Liver (tissue), 10 donors: ENCODE data around the gene RPL7A. TPM values are rescaled to one million over a fixed set of nuclear protein-coding genes. Genes with fewer than 3 reads are reported as not detected.

ENCODE experiments used
- DNase-seq: peaks from one replicate; pipeline ENCODE4 v3.0.0-alpha.2; 2017; ENCODE audit warnings: low spot score
- H3K27ac ChIP-seq, 2 donors: one replicate each; pipeline ENCODE4 v1.7.0; 2013; ENCODE audit warnings: inconsistent platforms in 2 of 2, low read length in 2 of 2, control low read depth in 1 of 2, low read depth in 1 of 2, mild to moderate bottlenecking in 1 of 2
- H3K27me3 ChIP-seq, 4 donors: one replicate each; pipeline versions ENCODE4 v1.6.1 to v1.7.0; 2013; ENCODE audit warnings: low read length in 3 of 4, inconsistent platforms in 1 of 4, mild to moderate bottlenecking in 1 of 4, moderate library complexity in 1 of 4; ENCODE audit not compliant: control insufficient read depth in 4 of 4, insufficient read depth in 4 of 4
- H3K36me3 ChIP-seq, 4 donors: one replicate each; pipeline versions ENCODE4 v1.6.1 to v1.7.0; 2013; ENCODE audit warnings: low read length in 3 of 4, mild to moderate bottlenecking in 3 of 4, low read depth in 1 of 4, moderate library complexity in 1 of 4; ENCODE audit not compliant: control insufficient read depth in 4 of 4, insufficient read depth in 3 of 4
- H3K4me1 ChIP-seq, 4 donors: one replicate each; pipeline versions ENCODE4 v1.6.1 to v1.7.0; 2013; ENCODE audit warnings: low read length in 3 of 4, mild to moderate bottlenecking in 3 of 4, moderate library complexity in 1 of 4; ENCODE audit not compliant: control insufficient read depth in 4 of 4, insufficient read depth in 4 of 4
- H3K4me3 ChIP-seq, 3 donors: one replicate each; pipeline versions ENCODE4 v1.6.1 to v1.7.0; 2013; ENCODE audit warnings: low read length in 3 of 3, control low read depth in 1 of 3, low read depth in 1 of 3, mild to moderate bottlenecking in 1 of 3
- H3K9ac ChIP-seq, 2 donors: one replicate each; pipeline ENCODE4 v1.7.0; 2013; ENCODE audit warnings: low read length in 2 of 2, mild to moderate bottlenecking in 2 of 2, moderate library complexity in 2 of 2, control low read depth in 1 of 2, low read depth in 1 of 2
- H3K9me3 ChIP-seq, 4 donors: one replicate each; pipeline versions ENCODE4 v1.6.1 to v1.7.0; 2013; ENCODE audit warnings: low read length in 3 of 4; ENCODE audit not compliant: control insufficient read depth in 4 of 4
- ATF3 ChIP-seq: IDR thresholded peaks from 2 replicates; pipeline ENCODE4 v1.6.1; 2016; ENCODE audit warnings: antibody characterized with exemption
- FOXA2 ChIP-seq: IDR thresholded peaks from 2 replicates; pipeline ENCODE4 v1.6.1; 2016; ENCODE audit warnings: antibody characterized with exemption
- WGBS: extraction: QIAGEN DNeasy Blood & Tissue Kit; methylation state at CpG from one replicate; pipeline ENCODE4 v1.1.7; 2013; 5-methylcytosine and 5-hydroxymethylcytosine counted together
- polyA plus RNA-seq, 2 donors: library from polyadenylated mRNA; stranded (reverse) in 1 of 2; unstranded in 1 of 2; fragments of 200-250 nt in 1 of 2; fragments of >200 nt in 1 of 2; fragmentation: Nextera tagmentation in 1 of 2; extraction: Ambion mirVana in 1 of 2; gene quantifications; one replicate each; pipeline versions ENCODE4 v1.2.1 to v1.2.3, GENCODE V29; 2013 to 2015
- small RNA-seq: library from RNA; depleted of rRNA; stranded (forward); fragments of <200 nt; gene quantifications from one replicate; pipeline ENCODE3, GENCODE V24; 2014
- total RNA-seq, 2 donors: library from RNA; depleted of rRNA; stranded (reverse); fragments of >200 nt; gene quantifications; one replicate each; pipeline ENCODE4 v1.2.3, GENCODE V29; 2014
- donor health status: healthy.
- donor health status: healthy.
- donor health status: healthy.
- donor health status: healthy.
- donor health status: healthy.

The RPL7A gene
- total and polyA plus RNA-seq, 4 donors = 215 to 930 (median 704) TPM

- Histone ChIP-seq H3K4me3 (no peak overlapping the region), H3K27ac (no peak overlapping the region), H3K4me1 (peaks cover 0 to 5% (median 1%) of the 10 kb centered on the region in 4 donors), H3K27me3 (peaks cover 0 to 7% (median 0%) of the 10 kb centered on the region in 4 donors), H3K9me3 (no peaks in the 10 kb centered on the region), H3K9ac (no peak overlapping the region), H3K36me3 (peaks cover 0 to 4% (median 2%) of the 10 kb centered on the region in 4 donors)
- TF ChIP-seq FOXA2 (no peak), ATF3 (no peak)
- WGBS = 92% methylated on average over 12 of the region's 12 CpGs
- no peak for DNase-seq
Observed at GRCh38 chr9:133400292-133400691, 52.3 kb downstream of the RPL7A start.

Small RNA genes within 50 kb of the gene (small RNA-seq; reads per million reads assigned to genes)
- gene RF00019 = not detected
- not detected for gene SNORD24
- gene SNORD36A = not detected
- gene SNORD36B = not detected
- gene SNORD36C = not detected

Other genes with a start within 250 kb of the RPL7A start
- 10 to 100 TPM in 1 of 2 donors, 1 to 10 TPM in 1; 9.5 to 19.0 TPM for gene RALGDS, start 227.0 kb upstream of the RPL7A start, total RNA-seq
- 1 to 10 TPM; 1.3 to 5.0 TPM for gene RALGDS, start 227.0 kb upstream of the RPL7A start, polyA plus RNA-seq
- 10 to 100 TPM in 1 of 2 donors, 1 to 10 TPM in 1; 3.4 to 25.7 TPM for gene GBGT1, start 184.3 kb upstream of the RPL7A start, total RNA-seq
- gene GBGT1, start 184.3 kb upstream of the RPL7A start, polyA plus RNA-seq = 1 to 10 TPM in 1 of 2 donors, under 1 TPM in 1; 0.33 to 1.2 TPM
- not detected for gene OBP2B, start 139.0 kb upstream of the RPL7A start, total RNA-seq
- gene OBP2B, start 139.0 kb upstream of the RPL7A start, polyA plus RNA-seq = not detected
- gene ABO, start 73.0 kb upstream of the RPL7A start, total RNA-seq = under 1 TPM; 0.08 to 0.75 TPM
- gene ABO, start 73.0 kb upstream of the RPL7A start, polyA plus RNA-seq = under 1 TPM in 1 of 2 donors, not detected in 1; 0.10 TPM
- gene SURF6, start 12.0 kb upstream of the RPL7A start, total RNA-seq = 1 to 10 TPM; 4.9 to 9.4 TPM
- gene SURF6, start 12.0 kb upstream of the RPL7A start, polyA plus RNA-seq = 10 to 100 TPM in 1 of 2 donors, 1 to 10 TPM in 1; 4.1 to 12.9 TPM
- 10 to 100 TPM in 1 of 2 donors, 1 to 10 TPM in 1; 9.5 to 10.3 TPM for gene MED22, start 87 bp upstream of the RPL7A start, total RNA-seq
- 10 to 100 TPM in 1 of 2 donors, 1 to 10 TPM in 1; 3.1 to 10.3 TPM for gene MED22, start 87 bp upstream of the RPL7A start, polyA plus RNA-seq
- gene SURF1, start 8.3 kb downstream of the RPL7A start, total RNA-seq = 10 to 100 TPM; 20.7 to 42.8 TPM
- gene SURF1, start 8.3 kb downstream of the RPL7A start, polyA plus RNA-seq = 100 to 1,000 TPM in 1 of 2 donors, 10 to 100 TPM in 1; 58.3 to 106 TPM
- gene SURF2, start 8.3 kb downstream of the RPL7A start, total RNA-seq = 10 to 100 TPM in 1 of 2 donors, 1 to 10 TPM in 1; 6.0 to 13.5 TPM
- gene SURF2, start 8.3 kb downstream of the RPL7A start, polyA plus RNA-seq = 10 to 100 TPM; 13.9 to 15.8 TPM
- gene SURF4, start 27.8 kb downstream of the RPL7A start, total RNA-seq = 100 to 1,000 TPM; 196 to 386 TPM
- 100 to 1,000 TPM; 142 to 238 TPM for gene SURF4, start 27.8 kb downstream of the RPL7A start, polyA plus RNA-seq
- gene STKLD1, start 28.1 kb downstream of the RPL7A start, total RNA-seq = under 1 TPM; 0.25 to 0.37 TPM
- gene STKLD1, start 28.1 kb downstream of the RPL7A start, polyA plus RNA-seq = under 1 TPM; 0.28 to 0.85 TPM
- gene REXO4, start 69.8 kb downstream of the RPL7A start, total RNA-seq = 1 to 10 TPM; 8.7 to 9.5 TPM
- gene REXO4, start 69.8 kb downstream of the RPL7A start, polyA plus RNA-seq = 10 to 100 TPM in 1 of 2 donors, 1 to 10 TPM in 1; 7.4 to 12.1 TPM
- gene ADAMTS13, start 74.1 kb downstream of the RPL7A start, total RNA-seq = 10 to 100 TPM in 1 of 2 donors, 1 to 10 TPM in 1; 6.5 to 11.5 TPM
- gene ADAMTS13, start 74.1 kb downstream of the RPL7A start, polyA plus RNA-seq = 10 to 100 TPM in 1 of 2 donors, 1 to 10 TPM in 1; 9.2 to 13.3 TPM
- 10 to 100 TPM; 10.1 to 26.8 TPM for gene CACFD1, start 111.8 kb downstream of the RPL7A start, total RNA-seq
- gene CACFD1, start 111.8 kb downstream of the RPL7A start, polyA plus RNA-seq = 10 to 100 TPM; 26.0 to 34.5 TPM
- 1 to 10 TPM; 2.7 to 3.9 TPM for gene SLC2A6, start 130.9 kb downstream of the RPL7A start, total RNA-seq
- 1 to 10 TPM; 1.7 to 1.9 TPM for gene SLC2A6, start 130.9 kb downstream of the RPL7A start, polyA plus RNA-seq
- not detected for gene MYMK, start 176.7 kb downstream of the RPL7A start, total RNA-seq
- gene MYMK, start 176.7 kb downstream of the RPL7A start, polyA plus RNA-seq = not detected
- gene ADAMTSL2, start 186.5 kb downstream of the RPL7A start, total RNA-seq = 10 to 100 TPM in 1 of 2 donors, 1 to 10 TPM in 1; 1.8 to 18.2 TPM
- 10 to 100 TPM in 1 of 2 donors, 1 to 10 TPM in 1; 3.8 to 11.6 TPM for gene ADAMTSL2, start 186.5 kb downstream of the RPL7A start, polyA plus RNA-seq